ENCODE data around the gene WIPF1.

- TF ChIP-seq POLR2A (IDR thresholded peaks at IDR 0.05) (no peak), CTCF (IDR thresholded peaks at IDR 0.05) (no peak), POLR2AphosphoS5 (IDR thresholded peaks at IDR 0.05) (no peak)
Measured at GRCh38 chr2:174635015-174635593, 37.5 kb upstream of the WIPF1 start.
